NOMO-1 treated with dmso at 0.1 percent for 144 hours (cell line): Measurements from ENCODE around the gene INSC.

Source experiments
- DNase-seq: peaks from one replicate; lab custom pipeline; 2025; ENCODE audit not compliant: unreplicated experiment; lab: John Stamatoyannopoulos, UW

The INSC gene

GRCh38 chr11:15215005-15215404, 100.3 kb downstream of the INSC start:
- no peak for DNase-seq

- DNase-seq: no peak
Measured at GRCh38 chr11:15216678-15217077, 102.0 kb downstream of the INSC start.

GRCh38 chr11:15217416-15217815, 102.7 kb downstream of the INSC start:
- DNase-seq: no peak

GRCh38 chr11:15222777-15223176, 108.1 kb downstream of the INSC start:
- DNase-seq: no peak

GRCh38 chr11:15223318-15223717, 108.6 kb downstream of the INSC start:
- DNase-seq: no peak

GRCh38 chr11:15224466-15224865, 109.7 kb downstream of the INSC start:
- no peak for DNase-seq

- DNase-seq: no peak
Measured at GRCh38 chr11:15227011-15227410, 112.3 kb downstream of the INSC start.

- DNase-seq: no peak
Measured at GRCh38 chr11:15228331-15228849, 113.7 kb downstream of the INSC start.

GRCh38 chr11:15229069-15229468, 114.3 kb downstream of the INSC start:
- no peak for DNase-seq

- no peak for DNase-seq
Measured at GRCh38 chr11:15232496-15232895, 117.8 kb downstream of the INSC start.

GRCh38 chr11:15233371-15234165, 118.8 kb downstream of the INSC start:
- peak; percentile 8 for DNase-seq

- DNase-seq: no peak
Measured at GRCh38 chr11:15234796-15235195, 120.1 kb downstream of the INSC start.

- DNase-seq: no peak
Measured at GRCh38 chr11:15236559-15236958, 121.8 kb downstream of the INSC start.

- DNase-seq: no peak
Measured at GRCh38 chr11:15238856-15239255, 124.1 kb downstream of the INSC start.

- DNase-seq: no peak
Measured at GRCh38 chr11:15248749-15249148, 134.0 kb downstream of the INSC start.

- no peak for DNase-seq
Measured at GRCh38 chr11:15258433-15259165, 143.9 kb downstream of the INSC start.

GRCh38 chr11:15266999-15267398, 152.3 kb downstream of the INSC start:
- DNase-seq: no peak

GRCh38 chr11:15268598-15268997, 153.9 kb downstream of the INSC start:
- no peak for DNase-seq

- no peak for DNase-seq
Measured at GRCh38 chr11:15275141-15275540, 160.4 kb downstream of the INSC start.

- peak; percentile 6 for DNase-seq
Measured at GRCh38 chr11:15276621-15277020, 161.9 kb downstream of the INSC start.

- DNase-seq: no peak
Measured at GRCh38 chr11:15278128-15278527, 163.4 kb downstream of the INSC start.

GRCh38 chr11:15280393-15280792, 165.7 kb downstream of the INSC start:
- DNase-seq: no peak
